Gastrocnemius medialis (tissue), 4 donors: ENCODE data around the gene CCDC150.

Experiments
- CTCF ChIP-seq, 5 experiments: fragments of 450-650 bp in 3 of 5; fragments of 200-600 bp in 2 of 5; sonication (generic) in 2 of 5; IDR thresholded peaks in 4 of 5; conservative IDR thresholded peaks in 1 of 5; 1 replicate in 4 of 5; 2 replicates in 1 of 5; pipeline ENCODE4 v1.5.1; 2016 to 2019; ENCODE audit warnings: antibody characterized with exemption in 5 of 5, mild to moderate bottlenecking in 3 of 5, moderate library complexity in 3 of 5
- POLR2A ChIP-seq, 2 donors: fragments of 450-650 bp; IDR thresholded peaks; one replicate each; pipeline ENCODE4 v1.6.1; 2017; ENCODE audit warnings: antibody characterized with exemption in 2 of 2, mild to moderate bottlenecking in 2 of 2, moderate library complexity in 2 of 2

GRCh38 chr2:196638765-196639164, 750 bp upstream of the CCDC150 start:
- no peak for TF ChIP-seq POLR2A (IDR thresholded peaks at IDR 0.05)
- no peak for TF ChIP-seq CTCF (IDR thresholded peaks at IDR 0.05 in 4 of 5, conservative IDR thresholded peaks at IDR 0.05 in 1 of 5)
